ENCODE data around the gene PAM16.
A peak's percentile ranks its signal among the peaks of the same experiment; 100 is the strongest.

PAM16 gene

GRCh38 chr16:4332623-4333307 is 18.4 kb downstream of the PAM16 start:
- DNase-seq, result no peak

GRCh38 chr16:4332083-4332482 is 19.0 kb downstream of the PAM16 start:
- DNase-seq, result no peak

GRCh38 chr16:4330277-4330874 is 20.7 kb downstream of the PAM16 start:
- DNase-seq, result peak; percentile 73

GRCh38 chr16:4328782-4329775 is 22.0 kb downstream of the PAM16 start:
- no peak for DNase-seq

GRCh38 chr16:4328046-4328781 is 22.9 kb downstream of the PAM16 start:
- peak; percentile 56 for DNase-seq

- DNase-seq, result no peak
Observed at GRCh38 chr16:4327386-4328045, 23.6 kb downstream of the PAM16 start.

- no peak for DNase-seq
Observed at GRCh38 chr16:4325253-4325758, 25.8 kb downstream of the PAM16 start.

- no peak for DNase-seq
Observed at GRCh38 chr16:4324492-4325252, 26.4 kb downstream of the PAM16 start.

- DNase-seq, result no peak
Observed at GRCh38 chr16:4323845-4324488, 27.2 kb downstream of the PAM16 start.

- no peak for DNase-seq
Observed at GRCh38 chr16:4323071-4323844, 27.9 kb downstream of the PAM16 start.

- DNase-seq, result no peak
Observed at GRCh38 chr16:4322121-4323052, 28.7 kb downstream of the PAM16 start.

- no peak for DNase-seq
Observed at GRCh38 chr16:4321286-4322120, 29.6 kb downstream of the PAM16 start.

- DNase-seq, result no peak
Observed at GRCh38 chr16:4320571-4321137, 30.5 kb downstream of the PAM16 start.

- no peak for DNase-seq
Observed at GRCh38 chr16:4319454-4320421, 31.4 kb downstream of the PAM16 start.

GRCh38 chr16:4318967-4319366 is 32.2 kb downstream of the PAM16 start:
- no peak for DNase-seq

GRCh38 chr16:4318451-4318910 is 32.6 kb downstream of the PAM16 start:
- DNase-seq, result no peak
